DOHH2 (cell line): ENCODE measurements around the gene CNR1.

Source experiments
- EZH2phosphoT487 ChIP-seq: fragments of 200-600 bp; sonication (generic); IDR thresholded peaks from 2 replicates; pipeline ENCODE4 v1.6.1; 2017; ENCODE audit warnings: borderline replicate concordance, mild to moderate bottlenecking, antibody characterized with exemption, low read length, moderate library complexity, mixed read lengths
- TF ChIP-seq, protein P1 (sequence below): fragments of 200-600 bp; sonication (generic); IDR thresholded peaks from one replicate; pipeline ENCODE4 v1.5.1; 2014; ENCODE audit warnings: antibody characterized with exemption, mild to moderate bottlenecking, low read depth, low read length; ENCODE audit not compliant: poor library complexity, severe bottlenecking

DNA sequence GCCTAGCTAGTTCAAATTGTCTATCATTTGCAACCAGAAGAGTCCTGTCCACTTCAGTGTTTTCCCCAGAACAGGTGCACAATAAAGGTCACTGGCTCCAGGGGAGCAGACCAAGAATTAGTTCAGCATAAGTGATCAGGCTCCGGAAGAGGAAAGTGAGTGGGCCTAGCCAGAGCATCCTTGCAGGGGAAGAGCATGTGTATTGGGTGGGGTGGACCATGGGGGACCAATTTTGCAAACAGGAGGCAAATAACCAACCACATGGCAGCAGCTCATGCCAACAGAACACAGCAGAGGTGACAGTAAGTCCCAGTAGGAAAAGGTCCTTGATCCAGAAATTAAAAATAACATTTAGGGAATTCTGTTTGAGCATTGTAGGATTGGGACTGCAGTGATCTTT, 43.2 kb upstream of the CNR1 start:
- TF ChIP-seq, protein P1, sequence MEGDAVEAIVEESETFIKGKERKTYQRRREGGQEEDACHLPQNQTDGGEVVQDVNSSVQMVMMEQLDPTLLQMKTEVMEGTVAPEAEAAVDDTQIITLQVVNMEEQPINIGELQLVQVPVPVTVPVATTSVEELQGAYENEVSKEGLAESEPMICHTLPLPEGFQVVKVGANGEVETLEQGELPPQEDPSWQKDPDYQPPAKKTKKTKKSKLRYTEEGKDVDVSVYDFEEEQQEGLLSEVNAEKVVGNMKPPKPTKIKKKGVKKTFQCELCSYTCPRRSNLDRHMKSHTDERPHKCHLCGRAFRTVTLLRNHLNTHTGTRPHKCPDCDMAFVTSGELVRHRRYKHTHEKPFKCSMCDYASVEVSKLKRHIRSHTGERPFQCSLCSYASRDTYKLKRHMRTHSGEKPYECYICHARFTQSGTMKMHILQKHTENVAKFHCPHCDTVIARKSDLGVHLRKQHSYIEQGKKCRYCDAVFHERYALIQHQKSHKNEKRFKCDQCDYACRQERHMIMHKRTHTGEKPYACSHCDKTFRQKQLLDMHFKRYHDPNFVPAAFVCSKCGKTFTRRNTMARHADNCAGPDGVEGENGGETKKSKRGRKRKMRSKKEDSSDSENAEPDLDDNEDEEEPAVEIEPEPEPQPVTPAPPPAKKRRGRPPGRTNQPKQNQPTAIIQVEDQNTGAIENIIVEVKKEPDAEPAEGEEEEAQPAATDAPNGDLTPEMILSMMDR: no peak
- TF ChIP-seq EZH2phosphoT487: no peak
